ENCODE measurements around the gene TTC12. TPM values are rescaled to one million over a fixed set of nuclear protein-coding genes. Genes with fewer than 3 reads are reported as not detected.

Gene TTC12
- total and polyA plus RNA-seq, 2 of the 13 experiments (the other 11 are each of a cell fraction or from before 2014, with no cell fraction given), result 5.4 to 11.6 TPM

- ATAC-seq (no peak), DNase-seq (ENCODE audit: low spot score) (no peak), FAIRE-seq (no peak)
- WGBS (ENCODE audit: low lambda C conversion rate), result 24% methylated on average over 2 of the region's 4 CpGs
- Histone ChIP-seq H2AFZ (ENCODE audit: low read length) (no peak overlapping the region), H3K36me3 (replicated peaks in 1 of 2; ENCODE audit: control insufficient read depth in 1 of 2, insufficient read depth in 2 of 2, low read length in 2 of 2) (no peaks in the 10 kb centered on the region), H3K4me1 (ENCODE audit: insufficient read depth, low read length) (no peaks in the 10 kb centered on the region), H3K27ac (ENCODE audit: extremely low read length, insufficient read depth, low read length) (no peak overlapping the region), H3K4me3 (replicated peaks in 1 of 3; ENCODE audit: insufficient read depth in 1 of 3, low read depth in 2 of 3, low read length in 3 of 3) (no peak overlapping the region), H3K9me3 (ENCODE audit: low read length) (no peaks in the 10 kb centered on the region), H3K9ac (ENCODE audit: insufficient read depth, low read depth, low read length) (no peak overlapping the region), H3K4me2 (ENCODE audit: low read depth, low read length) (no peak overlapping the region), H3K27me3 (ENCODE audit: control insufficient read depth in 1 of 2, insufficient read depth in 2 of 2, low read length in 2 of 2) (peaks cover 2 to 15% of the 10 kb centered on the region in 2 experiments; a peak in 4 of 5 replicates), H4K20me1 (ENCODE audit: insufficient read depth, low read length) (no peaks in the 10 kb centered on the region), H3K79me2 (ENCODE audit: insufficient read depth, low read length) (no peaks in the 10 kb centered on the region)
- BruUV-seq (replicated peaks), result no TSS peak
- ChIA-PET CTCF (ENCODE audit: low intra/inter-chr PET ratio, low total read pairs) (no interaction called here), POLR2A (no interaction called here)
- intact Hi-C loops (cut with micrococcal nuclease; ENCODE audit: unreplicated experiment) (no loop called here), in situ Hi-C loops (cut with HindIII; ENCODE audit: extremely low pct_ligation_motif_present, low pct_unique_long_range_greater_than_20kb) (no loop called here)
- TF ChIP-seq TAF15 (IDR thresholded peaks at IDR 0.05; ENCODE audit: low read depth, low read length, poor library complexity, severe bottlenecking) (no peak), UBTF (CRISPR knock-in tag; IDR thresholded peaks at IDR 0.05) (no peak), NR2F2 (IDR thresholded peaks at IDR 0.05; ENCODE audit: borderline replicate concordance, low read depth) (no peak), SUZ12 (IDR thresholded peaks at IDR 0.05; ENCODE audit: low read depth, low read length) (no peak), CREBL2 (CRISPR knock-in tag; IDR thresholded peaks at IDR 0.05; ENCODE audit: borderline replicate concordance) (no peak), PHF8 (CRISPR knock-in tag; IDR thresholded peaks at IDR 0.05) (no peak), ATF4 (CRISPR knock-in tag; IDR thresholded peaks at IDR 0.05) (no peak), TCF12 (IDR thresholded peaks at IDR 0.05) (no peak), TCF12 (CRISPR knock-in tag; IDR thresholded peaks at IDR 0.05) (no peak)
These were observed 83.4 kb downstream of the TTC12 start for GRCh38 chr11:113397821-113398220.

Measured in HepG2 (cell line).